Kidney epithelial cell (primary cell): Measurements from ENCODE around the gene SOS1. TPM values are rescaled to one million over a fixed set of nuclear protein-coding genes. Genes with fewer than 3 reads are reported as not detected.
A peak's percentile ranks its signal among the peaks of the same experiment; 100 is the strongest.

Experiments used
- DNase-seq: peaks from one replicate; pipeline ENCODE4 v3.0.0-alpha.2; 2010; ENCODE audit warnings: low read depth
- H3K27me3 ChIP-seq: 2 replicates; pipeline ENCODE4 v1.6.0; 2011; ENCODE audit warnings: low read length; ENCODE audit not compliant: control insufficient read depth, insufficient read depth
- H3K36me3 ChIP-seq: 2 replicates; pipeline ENCODE4 v1.5.1; 2011; ENCODE audit warnings: low read length; ENCODE audit not compliant: control insufficient read depth, insufficient read depth
- H3K4me3 ChIP-seq: 2 replicates; pipeline ENCODE4 v1.5.1; 2011; ENCODE audit warnings: low read depth, mild to moderate bottlenecking, control low read depth, low read length
- CTCF ChIP-seq: IDR thresholded peaks from 2 replicates; pipeline ENCODE4 v1.5.1; 2011; ENCODE audit warnings: mild to moderate bottlenecking, moderate library complexity, low read length, control low read depth, inconsistent platforms; ENCODE audit not compliant: insufficient read depth, poor library complexity, severe bottlenecking
- total RNA-seq: library from RNA; depleted of rRNA; stranded (reverse); fragments of >200 nt; gene quantifications from 2 replicates; pipeline ENCODE4 v1.2.3, GENCODE V29; 2015

The SOS1 gene
- total RNA-seq, 1 donor from 2014 or later = 18.7 TPM

GRCh38 chr2:38968021-38968420 is 152.8 kb downstream of the SOS1 start:
- Histone ChIP-seq H3K36me3 (no peaks in the 10 kb centered on the region), H3K27me3 (no peaks in the 10 kb centered on the region), H3K4me3 (no peak overlapping the region)
- no peak for DNase-seq
- no peak for TF ChIP-seq CTCF

GRCh38 chr2:38966678-38967077 is 154.2 kb downstream of the SOS1 start:
- no peak for TF ChIP-seq CTCF
- Histone ChIP-seq H3K27me3 (no peaks in the 10 kb centered on the region), H3K36me3 (no peaks in the 10 kb centered on the region), H3K4me3 (no peak overlapping the region)
- DNase-seq = no peak

- DNase-seq = no peak
- Histone ChIP-seq H3K36me3 (no peaks in the 10 kb centered on the region), H3K27me3 (no peaks in the 10 kb centered on the region), H3K4me3 (no peak overlapping the region)
- no peak for TF ChIP-seq CTCF
Measured at GRCh38 chr2:38966006-38966405, 154.8 kb downstream of the SOS1 start.

- Histone ChIP-seq H3K4me3 (no peak overlapping the region), H3K27me3 (peaks cover 6% of the 10 kb centered on the region), H3K36me3 (no peaks in the 10 kb centered on the region)
- TF ChIP-seq CTCF = no peak
- no peak for DNase-seq
Measured at GRCh38 chr2:38960609-38961320, 160.1 kb downstream of the SOS1 start.

GRCh38 chr2:38959938-38960608 is 160.8 kb downstream of the SOS1 start:
- Histone ChIP-seq H3K27me3 (peaks cover 6% of the 10 kb centered on the region), H3K4me3 (peak overlapping the region; percentile 37), H3K36me3 (no peaks in the 10 kb centered on the region)
- TF ChIP-seq CTCF = no peak
- peak; percentile 47 for DNase-seq

- peaks cover 6% of the 10 kb centered on the region for H3K27me3 ChIP-seq
- TF ChIP-seq CTCF = no peak
- H3K36me3 ChIP-seq = no peaks in the 10 kb centered on the region
- no peak for DNase-seq
- H3K4me3 ChIP-seq = no peak overlapping the region
Measured at GRCh38 chr2:38959466-38959865, 161.4 kb downstream of the SOS1 start.
